ENCODE measurements around the gene DPYSL3.

- no peak for TF ChIP-seq CTCF (IDR thresholded peaks at IDR 0.05)
- TF ChIP-seq POLR2A (IDR thresholded peaks at IDR 0.05): no peak
Measured at GRCh38 chr5:147467973-147468508, 41.8 kb downstream of the DPYSL3 start.

All from Peyer's patch (tissue), 4 donors.